SK-N-SH (cell line): ENCODE results near the gene TES. TPM values are rescaled to one million over a fixed set of nuclear protein-coding genes. Genes with fewer than 3 reads are reported as not detected.
"Not testable (repeated sequence)": the region's sequence is repeated elsewhere in the genome, so short reads cannot be mapped to it uniquely, and the experiment has no call there.

Source experiments
- CTCF ChIA-PET: fragments of 300-600, 350-600 bp; formaldehyde crosslinking; extraction: SDS; loops from one replicate; lab custom pipeline; 2021; lab: Yijun Ruan, JAX
- POLR2A ChIA-PET: fragments of 350-600 bp; sonication (Branson Sonifier 250); formaldehyde crosslinking; extraction: SDS; loops from one replicate; lab custom pipeline; 2020; ENCODE audit warnings: antibody characterized with exemption, inconsistent platforms; lab: Yijun Ruan, JAX
- DNase-seq: peaks from one replicate; pipeline ENCODE4 v3.0.0; 2012
- H2AFZ ChIP-seq: fragments of 200-600 bp; sonication (generic); 2 replicates; pipeline ENCODE4 v1.8.1; 2016; ENCODE audit warnings: antibody characterized with exemption, mild to moderate bottlenecking, low read depth
- H3F3A ChIP-seq: fragments of 200-600 bp; sonication (generic); replicated peaks from 2 replicates; pipeline ENCODE3; 2016; ENCODE audit warnings: antibody characterized with exemption, mild to moderate bottlenecking; ENCODE audit not compliant: insufficient read depth
- H3K27ac ChIP-seq, 2 experiments: fragments of 200-500 bp in 1 of 2; fragments of 200-600 bp in 1 of 2; sonication (Bioruptor generic) in 1 of 2; sonication (generic), shearing (Covaris generic) in 1 of 2; 2 replicates each; pipeline versions ENCODE4 v1.5.1 to v1.6.1; 2014 to 2016; ENCODE audit warnings: low read depth in 2 of 2, inconsistent platforms in 1 of 2, low read length in 1 of 2, mild to moderate bottlenecking in 1 of 2, mixed read lengths in 1 of 2
- H3K27me3 ChIP-seq: fragments of 200-600 bp; sonication (generic), shearing (Covaris generic); 2 replicates; pipeline ENCODE4 v1.6.1; 2016; ENCODE audit warnings: mixed run types; ENCODE audit not compliant: insufficient read depth
- H3K36me3 ChIP-seq, 2 experiments: fragments of 200-500 bp in 1 of 2; fragments of 200-600 bp in 1 of 2; sonication (Bioruptor generic) in 1 of 2; sonication (generic) in 1 of 2; replicated peaks in 1 of 2; 2 replicates each; pipeline versions ENCODE3 to v1.5.1; 2014 to 2016; ENCODE audit warnings: low read length in 1 of 2, mild to moderate bottlenecking in 1 of 2; ENCODE audit not compliant: insufficient read depth in 2 of 2, control insufficient read depth in 1 of 2
- H3K4me1 ChIP-seq, 2 experiments: fragments of 200-500 bp in 1 of 2; fragments of 200-600 bp in 1 of 2; sonication (Bioruptor generic) in 1 of 2; sonication (generic), shearing (Covaris generic) in 1 of 2; 2 replicates each; pipeline versions ENCODE4 v1.5.1 to v1.6.1; 2014 to 2016; ENCODE audit warnings: low read depth in 1 of 2, low read length in 1 of 2, mixed run types in 1 of 2; ENCODE audit not compliant: insufficient read depth in 2 of 2, control insufficient read depth in 1 of 2
- H3K4me2 ChIP-seq: fragments of 200-600 bp; sonication (generic), shearing (Covaris generic); 2 replicates; pipeline ENCODE4 v1.6.1; 2017; ENCODE audit warnings: mixed run types
- H3K4me3 ChIP-seq, 2 experiments: fragments of 200-500 bp in 1 of 2; fragments of 200-600 bp in 1 of 2; sonication (Bioruptor generic) in 1 of 2; sonication (generic), shearing (Covaris generic) in 1 of 2; 2 replicates each; pipeline versions ENCODE4 v1.5.1 to v1.8.1; 2014 to 2016; ENCODE audit warnings: low read depth in 2 of 2, inconsistent platforms in 1 of 2, low read length in 1 of 2, mild to moderate bottlenecking in 1 of 2, mixed read lengths in 1 of 2, moderate library complexity in 1 of 2
- H3K79me2 ChIP-seq: fragments of 200-600 bp; sonication (generic); 2 replicates; pipeline ENCODE4 v1.8.1; 2017; ENCODE audit warnings: mild to moderate bottlenecking; ENCODE audit not compliant: insufficient read depth
- H3K9ac ChIP-seq: fragments of 200-600 bp; sonication (generic); 2 replicates; pipeline ENCODE4 v1.6.1; 2017; ENCODE audit warnings: mixed run types
- H3K9me2 ChIP-seq: fragments of 200-600 bp; sonication (generic); 2 replicates; pipeline ENCODE4 v1.6.1; 2017; ENCODE audit warnings: mixed run types
- H3K9me3 ChIP-seq: fragments of 200-600 bp; sonication (generic); 2 replicates; pipeline ENCODE4 v1.6.1; 2017; ENCODE audit warnings: mixed run types, mild to moderate bottlenecking, moderate library complexity
- H4K20me1 ChIP-seq: fragments of 200-600 bp; sonication (generic); 2 replicates; pipeline ENCODE4 v1.6.1; 2017; ENCODE audit warnings: mild to moderate bottlenecking, mixed run types; ENCODE audit not compliant: insufficient read depth
- EP300 ChIP-seq, 2 experiments: IDR thresholded peaks; 2 replicates each; pipeline versions ENCODE4 v1.4.0 to v1.6.1; 2012; ENCODE audit warnings: borderline replicate concordance in 1 of 2, low read depth in 1 of 2, low read length in 1 of 2
- EZH2phosphoT487 ChIP-seq: fragments of 200-600 bp; sonication (generic); IDR thresholded peaks from 2 replicates; pipeline ENCODE4 v1.6.1; 2017; ENCODE audit warnings: low read depth, mixed run types, mild to moderate bottlenecking, antibody characterized with exemption, moderate library complexity, borderline replicate concordance
- FOSL2 ChIP-seq: IDR thresholded peaks from 2 replicates; pipeline ENCODE4 v1.4.0; 2012; ENCODE audit warnings: low read depth, mild to moderate bottlenecking, moderate library complexity, borderline replicate concordance
- GABPA ChIP-seq: IDR thresholded peaks from 2 replicates; pipeline ENCODE4 v1.4.0; 2012; ENCODE audit warnings: low read depth, mild to moderate bottlenecking
- JUND ChIP-seq: IDR thresholded peaks from 2 replicates; pipeline ENCODE4 v1.4.0; 2012
- MEF2A ChIP-seq: IDR thresholded peaks from 2 replicates; pipeline ENCODE4 v1.4.0; 2012; ENCODE audit warnings: low read depth, borderline replicate concordance
- PBX3 ChIP-seq: IDR thresholded peaks from 2 replicates; pipeline ENCODE4; 2012
- POLR2AphosphoS5 ChIP-seq: IDR thresholded peaks from 2 replicates; pipeline ENCODE4 v1.6.1; 2012; ENCODE audit warnings: low read depth, low read length
- RXRA ChIP-seq: IDR thresholded peaks from 2 replicates; pipeline ENCODE4 v1.4.0; 2012; ENCODE audit warnings: low read depth, mild to moderate bottlenecking, borderline replicate concordance
- TEAD4 ChIP-seq: IDR thresholded peaks from 2 replicates; pipeline ENCODE4 v1.4.0; 2012; ENCODE audit warnings: mild to moderate bottlenecking, borderline replicate concordance; ENCODE audit not compliant: insufficient read depth
- USF1 ChIP-seq: IDR thresholded peaks from 2 replicates; pipeline ENCODE4 v1.4.0; 2012; ENCODE audit warnings: low read depth, borderline replicate concordance
- YY1 ChIP-seq: IDR thresholded peaks from 2 replicates; pipeline ENCODE4 v1.4.0; 2012; ENCODE audit warnings: low read depth, mild to moderate bottlenecking
- WGBS: methylation state at CpG from one replicate; pipeline ENCODE4 v1.1.6; 2017; ENCODE audit warnings: low lambda C conversion rate; 5-methylcytosine and 5-hydroxymethylcytosine counted together
- polyA plus RNA-seq, 3 experiments: library from polyadenylated mRNA; depleted of rRNA; stranded (reverse); fragments of >200 nt; gene quantifications; 2 replicates each; pipeline ENCODE4 v1.2.3, GENCODE V29; 2012
- TF ChIP-seq, protein P1 (sequence below): IDR thresholded peaks from 2 replicates; pipeline ENCODE4 v1.6.1; 2012; ENCODE audit warnings: mild to moderate bottlenecking, low read depth, low read length, moderate library complexity

TES gene
- polyA plus RNA-seq, 1 of the 3 experiments (the other 2 are of a cell fraction): 9.5 TPM

DNA sequence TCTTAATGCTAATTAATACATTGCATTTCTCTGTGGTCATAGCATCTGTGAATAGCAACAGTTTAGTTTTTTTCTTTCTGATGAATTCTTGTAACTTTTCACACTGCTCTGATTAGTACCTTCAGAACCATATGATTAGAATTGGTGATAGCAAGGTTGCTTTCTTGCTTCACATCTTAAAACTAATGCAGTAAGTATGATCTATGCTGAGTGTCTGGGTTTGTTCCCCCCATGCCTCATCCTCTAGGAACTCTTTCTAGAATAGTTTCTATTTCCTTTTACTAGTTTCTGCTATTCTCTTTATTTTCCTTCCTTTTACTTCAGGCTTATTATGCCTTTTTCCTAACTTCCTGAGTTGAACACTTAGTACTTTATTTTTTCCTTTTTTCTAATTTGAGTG is 32.4 kb downstream of the TES start:
- peaks cover 5% of the 10 kb centered on the region for H3F3A ChIP-seq
- H3K9me2 ChIP-seq: no peaks in the 10 kb centered on the region
- H3K4me2 ChIP-seq: no peak overlapping the region
- no peak overlapping the region for H3K4me3 ChIP-seq
- no peak overlapping the region for H2AFZ ChIP-seq
- no peaks in the 10 kb centered on the region for H3K79me2 ChIP-seq
- no peaks in the 10 kb centered on the region for H4K20me1 ChIP-seq
- no peaks in the 10 kb centered on the region for H3K9me3 ChIP-seq
- H3K36me3 ChIP-seq: peaks cover 0 to 3% of the 10 kb centered on the region in 2 experiments
- peaks cover 7 to 9% of the 10 kb centered on the region in 2 experiments; a peak in 3 of 4 replicates for H3K4me1 ChIP-seq
- no peak for DNase-seq
- TF ChIP-seq EZH2phosphoT487 (no peak), FOSL2 (no peak), POLR2AphosphoS5 (no peak), RXRA (no peak), YY1 (no peak), TEAD4 (no peak), USF1 (no peak), PBX3 (no peak), EP300 (IDR thresholded peaks at IDR 0.05; ENCODE audit: borderline replicate concordance in 1 of 2, low read depth in 1 of 2, low read length in 1 of 2) (no peak), MEF2A (no peak), GABPA (no peak), JUND (no peak)
- TF ChIP-seq, protein P1, sequence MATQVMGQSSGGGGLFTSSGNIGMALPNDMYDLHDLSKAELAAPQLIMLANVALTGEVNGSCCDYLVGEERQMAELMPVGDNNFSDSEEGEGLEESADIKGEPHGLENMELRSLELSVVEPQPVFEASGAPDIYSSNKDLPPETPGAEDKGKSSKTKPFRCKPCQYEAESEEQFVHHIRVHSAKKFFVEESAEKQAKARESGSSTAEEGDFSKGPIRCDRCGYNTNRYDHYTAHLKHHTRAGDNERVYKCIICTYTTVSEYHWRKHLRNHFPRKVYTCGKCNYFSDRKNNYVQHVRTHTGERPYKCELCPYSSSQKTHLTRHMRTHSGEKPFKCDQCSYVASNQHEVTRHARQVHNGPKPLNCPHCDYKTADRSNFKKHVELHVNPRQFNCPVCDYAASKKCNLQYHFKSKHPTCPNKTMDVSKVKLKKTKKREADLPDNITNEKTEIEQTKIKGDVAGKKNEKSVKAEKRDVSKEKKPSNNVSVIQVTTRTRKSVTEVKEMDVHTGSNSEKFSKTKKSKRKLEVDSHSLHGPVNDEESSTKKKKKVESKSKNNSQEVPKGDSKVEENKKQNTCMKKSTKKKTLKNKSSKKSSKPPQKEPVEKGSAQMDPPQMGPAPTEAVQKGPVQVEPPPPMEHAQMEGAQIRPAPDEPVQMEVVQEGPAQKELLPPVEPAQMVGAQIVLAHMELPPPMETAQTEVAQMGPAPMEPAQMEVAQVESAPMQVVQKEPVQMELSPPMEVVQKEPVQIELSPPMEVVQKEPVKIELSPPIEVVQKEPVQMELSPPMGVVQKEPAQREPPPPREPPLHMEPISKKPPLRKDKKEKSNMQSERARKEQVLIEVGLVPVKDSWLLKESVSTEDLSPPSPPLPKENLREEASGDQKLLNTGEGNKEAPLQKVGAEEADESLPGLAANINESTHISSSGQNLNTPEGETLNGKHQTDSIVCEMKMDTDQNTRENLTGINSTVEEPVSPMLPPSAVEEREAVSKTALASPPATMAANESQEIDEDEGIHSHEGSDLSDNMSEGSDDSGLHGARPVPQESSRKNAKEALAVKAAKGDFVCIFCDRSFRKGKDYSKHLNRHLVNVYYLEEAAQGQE: no peak
- TF ChIP-seq, all 33 proteins: peak for 0
- Histone ChIP-seq H3K27me3 (no peaks in the 10 kb centered on the region), H3K27ac (no peak overlapping the region), H3K9ac (no peak overlapping the region)
- ChIA-PET CTCF (interaction anchor here (1.3 to 8.6 kb wide), 5 partner anchors 16 to 348 kb away, joined by 4 to 95 read pairs (median 5); no protein-coding TSS in a partner anchor), POLR2A (no interaction called here)

DNA sequence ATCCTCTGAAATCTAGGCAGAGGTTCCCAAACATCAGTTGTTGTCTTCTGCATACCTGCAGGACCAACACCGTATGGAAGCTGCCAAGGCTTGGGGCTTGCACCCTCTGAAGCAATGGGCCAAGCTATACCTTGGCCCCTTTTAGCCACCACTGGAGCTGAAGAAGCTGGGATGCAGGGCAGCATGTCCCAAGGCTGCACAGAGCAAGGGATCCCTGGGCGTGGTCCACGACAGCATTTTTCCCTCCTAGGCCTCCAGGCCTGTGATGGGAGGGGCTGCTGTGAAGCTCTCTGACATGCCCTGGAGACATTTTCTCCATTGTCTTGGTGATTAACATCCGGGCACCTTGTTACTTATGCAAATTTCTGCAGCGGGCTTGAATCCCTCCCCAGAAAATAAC is 34.5 kb downstream of the TES start:
- H3K27me3 ChIP-seq, DNase-seq, POLR2A ChIA-PET, H3K4me2 ChIP-seq, H3K9me2 ChIP-seq, H3K36me3 ChIP-seq, H3K27ac ChIP-seq, H3F3A ChIP-seq, H3K79me2 ChIP-seq, H2AFZ ChIP-seq, H4K20me1 ChIP-seq, H3K4me1 ChIP-seq, H3K9ac ChIP-seq, H3K9me3 ChIP-seq: not testable (repeated sequence)
- H3K4me3 ChIP-seq: peak overlapping the region in 1 of 2 experiments; percentile 7; a peak in 1 of 4 replicates
- CTCF ChIA-PET: interaction anchor here (4.2 to 10.5 kb wide), 2 partner anchors 10 to 14 kb away, joined by 16 to 129 read pairs; no protein-coding TSS in a partner anchor
- WGBS: 63% methylated on average over 4 of the region's 5 CpGs
